T-helper 2 cell (primary cell): ENCODE measurements around the gene COP1.
"Not testable (repeated sequence)": the region's sequence is repeated elsewhere in the genome, so short reads cannot be mapped to it uniquely, and the experiment has no call there.

Source experiments
- DNase-seq, 5 experiments: peaks; one replicate each; pipeline versions ENCODE4 v3.0.0 to v3.0.0-alpha.2; 2012 to 2022
- total RNA-seq, 2 donors: gene quantifications; one replicate each; lab custom pipeline; 2026; lab: John Stamatoyannopoulos, UW

Gene COP1
- 61.4 to 67.9 reads per million in 2 donors for total RNA-seq

GRCh38 chr1:176206961-176207902 is at the start of gene COP1:
TSS of gene COP1 (minus strand) at chr1:176207286. CDS start at chr1:176206978, 308 bp downstream.
- DNase-seq: peak; percentile 94 to 97 (median 95)

GRCh38 chr1:176252191-176252590 is 45.1 kb upstream of the COP1 start:
- DNase-seq: no peak

GRCh38 chr1:176244851-176245250 is 37.8 kb upstream of the COP1 start:
- no peak for DNase-seq

- no peak for DNase-seq
Measured at GRCh38 chr1:176243746-176244145, 36.7 kb upstream of the COP1 start.

GRCh38 chr1:176241385-176242015 is 34.4 kb upstream of the COP1 start:
- DNase-seq: no peak

- DNase-seq: not testable (repeated sequence)
Measured at GRCh38 chr1:176233657-176234056, 26.6 kb upstream of the COP1 start.

GRCh38 chr1:176227579-176227978 is 20.5 kb upstream of the COP1 start:
- no peak for DNase-seq

GRCh38 chr1:176225911-176226310 is 18.8 kb upstream of the COP1 start:
- DNase-seq: no peak

- DNase-seq: no peak
Measured at GRCh38 chr1:176225479-176225875, 18.4 kb upstream of the COP1 start.

- no peak for DNase-seq
Measured at GRCh38 chr1:176222196-176222595, 15.1 kb upstream of the COP1 start.

GRCh38 chr1:176220100-176220689 is 13.1 kb upstream of the COP1 start:
- DNase-seq: no peak

- DNase-seq: no peak
Measured at GRCh38 chr1:176217461-176218099, 10.5 kb upstream of the COP1 start.

GRCh38 chr1:176216031-176216430 is 8.9 kb upstream of the COP1 start:
- DNase-seq: no peak

- no peak for DNase-seq
Measured at GRCh38 chr1:176211396-176212165, 4.5 kb upstream of the COP1 start.

GRCh38 chr1:176208034-176208433 is 948 bp upstream of the COP1 start:
- peak in 1 of 5 experiments; percentile 17 for DNase-seq

- DNase-seq: peak in 2 of 5 experiments; percentile 19 to 70
Measured at GRCh38 chr1:176206006-176206960, 803 bp downstream of the COP1 start.

GRCh38 chr1:176205332-176205914 is 1.7 kb downstream of the COP1 start:
- DNase-seq: peak in 1 of 5 experiments; percentile 42

GRCh38 chr1:176204655-176205054 is 2.4 kb downstream of the COP1 start:
- not testable (repeated sequence) for DNase-seq

- no peak for DNase-seq
Measured at GRCh38 chr1:176203735-176204134, 3.4 kb downstream of the COP1 start.

- no peak for DNase-seq
Measured at GRCh38 chr1:176201568-176201967, 5.5 kb downstream of the COP1 start.
